CD1c-positive myeloid dendritic cell (primary cell): ENCODE data around the gene SLC43A2.

Source experiments
- DNase-seq: peaks from one replicate; pipeline ENCODE4 v3.0.0-alpha.2; 2016; ENCODE audit errors: extremely low spot score

The SLC43A2 gene

DNA sequence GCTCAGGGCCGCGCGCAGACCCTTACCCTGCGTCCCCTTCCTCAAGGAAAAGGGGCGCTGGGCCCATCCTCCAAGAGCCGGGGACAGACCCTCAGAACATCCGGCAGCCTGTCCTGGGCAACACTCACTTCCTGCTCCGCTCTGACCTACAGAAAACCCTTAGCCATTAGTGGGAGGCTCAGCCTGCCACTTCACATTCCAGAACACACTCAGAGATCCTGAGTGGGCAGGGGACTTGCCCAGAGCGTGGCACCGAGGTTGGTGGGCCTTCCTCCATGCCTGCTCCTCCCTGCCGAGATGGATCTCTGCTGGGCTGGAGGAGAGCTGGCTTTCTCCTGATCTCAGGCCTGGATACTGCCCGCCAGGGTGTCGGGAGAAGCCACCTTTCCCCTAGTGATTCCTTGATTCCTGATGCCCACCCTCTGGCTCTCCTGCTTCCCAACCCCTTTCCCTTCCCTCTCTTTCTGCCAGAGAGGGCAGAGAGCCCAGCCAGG, 15.4 kb upstream of the SLC43A2 start:
- peak; percentile 63 for DNase-seq

DNA sequence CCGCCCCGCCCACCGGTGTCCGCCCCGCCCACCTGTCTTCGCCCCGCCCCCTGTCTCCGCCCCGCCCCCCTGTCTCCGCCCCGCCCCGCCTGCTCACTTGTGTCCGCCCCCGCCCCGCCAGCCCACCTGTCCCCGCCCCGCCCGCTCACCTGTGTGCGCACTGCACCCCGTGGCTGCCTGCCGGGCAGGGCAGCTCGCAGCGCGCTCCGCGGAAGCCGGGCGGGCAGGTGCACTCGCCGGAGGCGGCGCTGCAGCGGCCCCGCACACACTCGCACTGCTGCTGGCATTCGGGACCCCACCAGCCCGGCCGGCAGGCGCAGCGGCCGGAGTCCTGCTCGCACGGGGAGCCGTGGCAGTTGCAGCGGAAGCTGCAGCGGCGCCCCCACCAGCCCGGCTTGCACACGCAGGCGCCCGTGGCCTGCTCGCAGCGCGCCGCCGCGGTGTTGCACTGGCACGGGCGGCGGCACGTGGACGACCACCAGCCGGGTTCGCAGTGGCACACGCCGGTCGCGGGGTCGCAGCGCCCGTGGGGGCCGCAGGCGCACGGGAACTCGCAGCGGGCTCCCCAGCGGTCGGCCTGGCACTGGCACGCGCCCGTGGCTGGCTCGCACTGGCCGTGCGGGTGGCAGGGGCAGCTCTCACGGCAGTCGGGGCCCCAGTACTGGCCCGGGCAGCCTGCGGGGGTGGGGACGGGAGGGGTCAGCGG, 14.8 kb upstream of the SLC43A2 start:
- peak; percentile 62 for DNase-seq

DNA sequence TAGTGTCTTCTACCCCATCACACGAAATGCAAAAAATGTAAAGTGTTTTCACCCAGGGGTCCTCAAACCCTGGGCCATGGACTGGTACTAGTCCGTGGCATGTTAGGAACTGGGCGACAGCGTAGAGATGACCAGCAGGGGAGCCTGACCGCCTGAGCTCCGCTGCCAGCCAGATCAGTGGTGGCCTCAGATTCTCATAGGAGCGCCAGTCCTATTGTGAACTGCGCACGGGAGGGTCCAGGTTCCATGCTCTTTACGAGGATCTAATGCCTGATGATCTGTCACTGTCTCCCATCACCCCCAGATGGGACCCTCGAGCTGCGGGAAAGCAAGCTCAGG, 12.4 kb upstream of the SLC43A2 start:
- no peak for DNase-seq

DNA sequence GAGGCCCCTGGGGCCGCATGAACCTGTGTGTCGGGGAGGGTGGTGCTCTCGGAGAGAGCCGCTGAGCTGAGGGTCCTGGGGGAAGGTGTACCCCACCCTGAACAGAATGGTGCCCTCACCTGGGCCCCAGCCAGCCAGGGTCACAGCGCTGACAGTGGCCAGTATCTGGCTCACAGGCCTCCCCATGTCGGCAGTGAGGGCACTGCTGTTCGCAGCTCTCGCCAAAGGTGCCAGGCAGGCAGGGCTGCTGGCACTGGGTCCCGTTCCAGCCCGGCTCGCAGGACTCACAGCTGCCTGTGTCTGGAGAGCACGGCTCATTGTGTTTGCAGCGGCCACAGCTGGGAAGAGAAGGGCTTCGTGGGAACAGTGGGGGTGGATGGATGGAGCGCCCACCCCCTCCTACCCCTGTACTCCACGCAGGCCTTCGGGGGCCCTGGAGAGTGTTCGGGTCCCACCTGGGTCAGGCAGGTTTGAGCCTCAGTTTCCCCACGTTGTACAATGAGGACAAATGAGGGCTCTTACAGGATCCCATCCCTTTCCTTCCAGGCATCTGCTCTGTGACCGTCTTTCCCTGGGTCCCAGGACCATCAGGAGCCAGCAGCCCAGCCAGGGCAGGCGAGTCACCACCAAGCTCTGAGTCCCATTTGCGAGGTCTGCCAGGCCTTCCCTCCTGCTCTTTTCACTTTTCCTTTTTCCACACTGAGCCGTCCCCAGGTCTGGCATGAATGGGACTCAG, 11.9 kb upstream of the SLC43A2 start:
- no peak for DNase-seq

DNA sequence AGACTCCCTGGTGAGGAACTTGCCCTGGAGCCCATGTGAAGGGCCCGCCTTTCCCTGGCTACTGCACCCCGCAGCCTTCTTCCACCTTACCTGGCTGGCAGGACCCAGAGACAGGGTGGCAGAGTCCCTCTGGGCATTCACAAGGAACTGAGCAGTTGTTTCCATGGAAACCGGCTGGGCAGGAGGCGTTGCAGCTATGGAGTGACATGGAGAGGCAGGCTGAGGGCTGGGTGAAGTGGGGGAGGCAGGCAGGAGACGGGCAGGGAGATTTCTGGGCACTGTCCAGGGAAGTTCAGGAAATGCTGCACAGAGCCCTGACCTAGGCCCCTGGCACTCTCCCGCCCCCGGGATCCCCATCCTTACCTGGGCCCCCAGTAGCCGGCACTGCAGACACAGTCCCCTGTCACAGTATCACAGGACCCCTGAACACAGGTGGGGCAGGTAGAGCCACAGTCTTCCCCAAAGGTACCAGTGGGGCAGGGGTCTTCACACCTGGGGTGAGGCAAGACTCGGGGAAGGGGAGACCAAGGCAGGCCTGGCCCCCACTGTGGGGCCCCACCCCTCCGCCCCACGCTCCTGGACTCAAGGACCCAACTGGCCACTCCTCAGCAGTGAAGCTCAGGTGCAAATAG, 11.0 kb upstream of the SLC43A2 start:
- peak; percentile 24 for DNase-seq

DNA sequence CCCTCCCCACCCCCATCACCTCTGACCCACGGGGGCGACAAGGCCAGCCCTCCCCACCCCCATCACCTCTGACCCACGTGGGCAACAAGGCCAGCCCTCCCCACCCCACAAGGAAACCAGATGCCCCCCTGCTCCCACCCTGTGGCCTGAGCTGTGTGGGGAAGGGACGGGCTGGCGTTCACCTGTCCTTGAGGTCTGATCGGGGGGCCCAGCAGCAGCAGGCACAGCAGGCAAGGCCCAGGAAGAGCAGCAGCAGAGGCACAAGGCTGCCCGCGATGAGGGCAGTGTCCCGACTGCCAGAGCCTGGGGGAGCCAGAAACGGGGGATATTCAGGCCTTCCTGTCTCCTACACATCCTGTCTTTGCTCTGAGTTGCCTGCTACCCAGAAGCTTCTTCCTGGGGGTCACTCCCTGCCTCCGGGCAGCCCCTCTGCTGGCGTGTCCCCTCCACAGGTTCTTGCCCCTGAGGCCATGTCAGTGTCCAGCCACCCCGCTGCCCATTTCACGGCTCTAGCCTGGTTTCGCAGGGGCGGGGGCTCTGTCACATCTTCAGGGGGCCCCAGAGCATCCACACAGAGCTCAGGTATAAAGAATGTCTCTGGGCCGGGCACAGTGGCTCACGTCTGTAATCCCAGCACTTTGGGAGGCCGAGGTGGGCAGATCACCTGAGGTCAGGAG, 10.1 kb upstream of the SLC43A2 start:
- DNase-seq, result no peak

DNA sequence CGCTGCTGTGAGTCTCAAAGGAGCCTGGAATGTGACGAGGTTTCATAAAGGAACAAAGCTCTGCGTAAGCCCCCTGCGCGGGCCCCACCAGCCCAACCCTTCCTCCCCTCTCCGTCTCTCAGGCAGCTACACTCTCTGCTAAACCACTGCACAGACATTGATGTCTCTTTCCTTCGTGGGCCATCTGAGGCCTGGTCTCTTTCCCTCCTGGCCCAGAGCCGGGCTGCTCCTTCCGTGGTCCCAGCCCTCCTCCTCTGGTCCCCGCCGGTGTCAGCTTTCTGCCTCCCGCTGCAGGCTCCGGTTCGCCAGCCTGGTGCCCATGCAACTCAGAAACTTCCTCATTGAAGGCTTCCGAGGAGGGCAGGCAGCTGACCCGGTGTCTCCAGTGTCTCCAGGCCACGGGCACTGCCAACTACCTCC, 9.5 kb upstream of the SLC43A2 start:
- no peak for DNase-seq

DNA sequence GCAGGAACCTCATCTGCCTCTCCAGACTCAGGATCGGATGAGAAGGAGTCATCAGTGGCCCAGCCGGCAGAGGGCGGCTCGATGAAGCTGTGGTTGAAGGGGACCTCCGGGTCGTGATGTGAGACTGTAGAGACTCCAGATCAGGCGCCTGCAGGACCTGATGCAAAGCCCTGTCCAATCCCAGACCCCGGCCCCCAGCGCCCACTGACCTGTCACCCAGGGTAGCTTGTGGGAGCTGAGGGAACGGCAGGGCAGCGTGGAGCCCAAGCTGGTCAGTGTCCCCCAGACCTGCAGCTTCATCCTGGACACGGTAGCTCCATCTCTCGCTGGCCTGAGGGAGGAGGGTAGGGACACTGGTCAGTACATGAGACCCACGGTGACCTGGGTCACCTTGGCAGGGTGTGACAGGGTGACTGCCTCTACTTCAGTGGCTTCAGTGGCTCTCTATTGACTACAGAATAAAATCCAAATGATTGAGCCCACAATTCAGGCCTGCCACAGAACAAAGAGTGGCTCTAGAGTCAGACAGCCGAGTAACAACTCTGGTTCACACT, 8.2 kb upstream of the SLC43A2 start:
- DNase-seq, result no peak

DNA sequence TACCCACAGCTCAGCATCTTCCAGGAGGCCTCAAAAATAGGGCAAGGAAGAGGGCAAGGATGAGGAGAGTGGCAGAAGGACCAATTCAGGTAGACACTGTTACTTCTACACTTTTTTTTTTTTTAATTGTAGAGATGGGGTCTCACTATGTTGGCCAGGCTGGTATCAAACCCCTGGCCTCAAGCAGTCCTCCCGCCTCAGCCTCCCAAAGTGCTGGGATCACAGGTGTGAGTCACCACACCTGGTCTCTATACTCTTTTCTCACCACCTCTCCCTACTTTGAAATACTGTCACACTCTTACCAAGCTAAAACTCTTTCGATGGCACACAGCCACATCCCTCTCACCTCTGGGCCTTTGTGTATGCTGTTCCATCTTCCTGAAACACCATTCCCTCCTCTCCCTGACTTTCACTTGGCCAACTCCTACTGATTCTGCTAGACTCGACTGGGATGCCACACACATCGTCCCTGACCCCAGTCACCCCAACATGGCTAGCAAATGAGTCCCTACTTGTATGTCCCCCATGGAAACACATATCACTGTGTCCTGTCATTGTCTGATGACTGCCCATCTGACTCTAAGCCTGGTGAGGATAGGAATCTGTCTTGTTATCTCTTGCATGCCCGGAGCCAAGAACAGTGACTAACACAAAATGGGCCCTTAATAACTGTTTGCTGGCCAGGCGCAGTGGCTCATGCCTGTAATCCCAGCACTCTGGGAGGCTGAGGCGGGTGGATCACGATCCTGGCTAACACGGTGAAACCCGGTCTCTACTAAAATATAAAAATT, 7.2 kb upstream of the SLC43A2 start:
- DNase-seq, result no peak

DNA sequence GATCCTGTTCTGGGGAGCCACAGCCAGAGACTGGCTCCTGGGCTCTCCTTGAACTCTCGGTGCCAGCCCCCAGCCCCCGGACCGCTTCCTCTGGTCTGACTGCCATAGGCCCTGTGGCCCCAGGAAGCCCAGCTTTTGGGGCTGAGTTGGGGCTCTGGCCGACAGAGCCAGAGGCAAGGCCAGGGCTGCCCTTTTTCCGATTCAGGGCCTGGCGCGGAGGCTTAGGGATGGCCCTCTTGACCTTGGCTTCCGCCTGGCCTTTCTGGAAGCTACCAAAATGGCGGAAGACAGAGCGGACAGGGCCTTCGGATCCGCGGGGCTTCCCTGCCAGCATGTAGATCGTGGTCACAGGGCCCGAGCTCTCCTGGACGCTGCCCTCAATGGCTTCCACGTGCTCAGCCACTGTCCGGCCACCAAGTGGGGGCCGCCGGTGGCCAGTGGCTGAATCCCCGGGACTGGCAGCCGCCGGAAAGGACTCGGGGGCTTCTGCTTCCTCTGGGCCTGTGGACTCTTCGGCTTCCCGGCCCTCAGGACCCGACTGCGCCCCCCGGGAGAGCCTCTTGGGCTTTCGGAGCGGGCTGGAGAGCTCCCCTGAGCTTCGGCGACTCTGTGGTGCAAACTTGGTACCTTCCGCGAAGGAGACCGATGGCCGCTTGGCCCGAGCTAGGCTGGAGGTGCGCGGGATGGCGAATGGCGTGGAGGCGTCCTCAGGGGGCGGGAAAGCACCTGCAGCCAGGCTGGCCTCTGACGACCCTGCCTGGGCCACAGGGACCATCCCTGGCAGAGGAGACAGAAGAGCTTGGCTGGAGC, 6.4 kb upstream of the SLC43A2 start:
- no peak for DNase-seq

DNA sequence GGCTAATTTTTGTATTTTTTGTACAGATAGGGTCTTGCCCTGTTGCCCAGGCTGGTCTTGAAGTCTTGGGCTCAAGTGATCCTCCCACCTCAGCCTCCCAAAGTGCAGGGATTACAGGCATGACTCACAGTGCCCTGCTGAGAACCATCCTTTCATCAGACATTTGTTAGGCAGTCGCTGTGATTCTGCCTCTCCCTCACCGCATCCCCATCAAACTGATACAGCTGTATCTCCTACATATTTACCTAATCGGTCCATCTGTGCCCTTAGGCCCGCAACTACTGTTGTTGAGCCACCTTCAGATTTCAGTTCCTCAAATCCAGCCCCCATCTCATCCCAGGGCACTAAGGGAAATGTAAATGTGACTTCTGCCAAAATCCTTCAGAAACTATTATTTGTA, 2.0 kb upstream of the SLC43A2 start:
- DNase-seq, result peak; percentile 51

DNA sequence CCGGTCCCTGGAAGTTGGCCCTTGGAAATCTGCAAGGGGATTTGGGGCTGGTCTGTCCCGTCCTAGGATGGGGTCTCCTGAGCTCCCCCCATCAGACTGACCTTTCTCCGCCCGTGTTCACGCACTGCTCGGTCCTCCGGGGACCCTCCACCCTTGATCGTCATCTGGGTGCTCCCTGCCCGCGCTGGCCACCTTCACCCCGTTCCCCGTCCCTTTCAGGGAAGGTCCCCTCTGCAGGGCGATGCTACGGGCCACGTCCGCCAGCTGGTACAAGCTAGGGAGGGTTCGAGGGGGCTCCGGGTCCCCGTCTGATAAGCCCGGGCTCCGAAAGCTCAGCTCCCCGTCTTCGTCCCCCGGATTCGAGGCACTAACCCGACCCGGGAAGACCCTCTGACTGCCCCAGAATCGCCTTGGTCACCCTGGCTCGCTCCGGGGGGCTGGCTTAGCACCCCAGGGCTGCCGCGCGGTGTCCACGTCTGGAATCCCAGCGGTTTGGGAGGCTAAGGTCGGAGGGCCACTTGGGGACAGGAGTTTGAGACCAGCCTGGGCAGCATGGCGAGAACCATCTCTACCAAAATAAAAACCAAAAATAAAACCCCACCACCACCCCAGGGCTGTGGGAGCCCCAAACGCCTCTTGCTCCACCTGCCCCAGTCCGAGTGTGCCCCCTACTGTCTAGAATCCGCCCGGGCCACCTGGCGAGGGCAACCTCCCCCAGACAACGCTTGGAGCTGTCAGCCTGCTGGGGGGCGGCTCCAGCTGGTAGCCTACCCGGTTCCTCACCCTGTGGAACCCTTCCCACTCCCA, 1.1 kb upstream of the SLC43A2 start:
- peak; percentile 58 for DNase-seq

DNA sequence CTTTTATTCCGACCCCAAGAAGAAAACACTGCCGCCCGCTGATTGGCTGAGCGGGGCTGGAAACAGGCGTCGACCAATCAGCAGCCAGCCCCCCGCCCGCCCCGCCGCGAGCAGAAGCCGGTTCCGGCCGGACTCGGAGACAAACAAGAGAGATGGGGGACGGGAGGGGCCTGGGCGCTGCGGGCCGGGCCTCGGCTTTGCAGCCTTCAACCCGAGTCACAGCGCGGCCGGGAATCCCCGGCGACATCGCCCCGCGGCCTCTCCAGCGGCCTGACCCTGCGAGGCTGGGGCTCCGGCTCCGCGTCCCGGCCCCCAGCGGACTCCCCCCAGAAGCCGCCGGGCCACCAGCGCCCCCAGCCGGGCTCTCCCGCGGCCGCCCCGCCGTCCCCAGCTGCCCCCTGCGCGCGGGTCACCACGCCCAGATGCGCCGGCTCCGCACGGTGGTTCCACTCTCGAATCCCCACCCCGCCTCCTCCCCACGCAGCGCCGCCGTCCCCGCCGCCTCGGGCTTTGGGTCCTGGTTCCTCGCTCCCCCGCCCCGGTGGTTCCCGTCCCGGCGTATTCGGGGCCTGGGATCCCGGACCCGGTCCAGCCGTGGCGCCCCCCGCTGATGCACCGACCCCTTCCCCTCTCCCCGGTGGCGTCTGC, 346 bp upstream of the SLC43A2 start:
- DNase-seq, result peak; percentile 91

DNA sequence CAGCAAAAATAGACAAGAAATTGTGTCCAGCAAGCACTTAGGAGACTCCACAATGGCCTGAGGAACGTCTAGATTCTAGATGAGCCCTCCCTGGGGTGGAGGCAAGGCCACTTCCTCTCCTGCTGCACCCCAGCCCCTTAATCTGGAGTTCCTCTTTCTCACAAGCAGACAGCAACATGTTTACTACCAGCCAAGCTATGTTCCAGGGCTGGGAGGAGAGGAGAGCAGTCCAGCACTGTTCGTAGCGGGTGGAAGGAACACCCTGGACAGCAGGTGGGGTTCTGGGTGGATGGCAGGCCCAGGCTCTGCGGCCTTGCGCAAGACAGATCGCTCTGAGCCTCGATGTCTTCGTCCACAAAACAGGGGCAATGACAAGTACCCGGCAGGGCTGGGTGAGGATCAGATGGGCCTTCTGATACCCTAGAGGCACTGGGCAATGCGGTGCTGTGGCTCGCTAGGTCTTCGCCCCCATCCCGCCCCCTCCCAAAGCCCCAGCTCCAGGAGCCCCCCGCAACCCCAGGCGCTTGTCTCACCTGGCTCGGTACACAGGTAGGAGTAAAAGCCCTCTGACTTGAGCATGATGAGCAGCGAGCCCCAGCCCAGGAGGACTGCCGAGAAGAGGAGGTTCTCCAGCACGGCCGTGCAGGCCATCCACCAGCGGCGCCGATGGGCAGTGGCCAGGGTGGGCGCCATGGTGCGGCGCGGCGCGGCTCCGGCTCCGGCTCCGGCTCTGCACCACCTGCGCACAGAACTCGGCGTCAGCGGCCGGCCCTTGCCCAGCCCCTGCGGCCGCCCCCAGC, 1.3 kb downstream of the SLC43A2 start:
- DNase-seq, result peak; percentile 85

DNA sequence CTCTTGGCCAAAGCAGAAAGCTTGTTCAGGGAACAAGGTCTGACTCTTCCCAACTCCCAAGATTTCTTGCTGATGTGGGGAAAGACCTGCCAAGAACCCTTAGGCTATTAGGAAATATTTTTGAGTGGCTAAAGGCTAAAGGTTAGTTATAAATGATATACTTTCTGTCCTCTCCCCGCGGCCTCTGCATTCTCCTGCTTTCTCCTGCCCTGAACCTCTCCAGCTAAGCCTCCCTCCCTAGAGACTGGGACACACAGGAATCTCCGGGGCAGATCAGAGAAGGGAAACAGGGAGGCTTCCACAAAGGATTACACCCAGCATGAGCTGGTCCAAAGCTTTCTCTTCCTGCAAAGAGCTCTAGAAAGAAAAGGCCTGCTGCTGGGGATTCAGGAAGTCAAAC, 2.3 kb downstream of the SLC43A2 start:
- no peak for DNase-seq

DNA sequence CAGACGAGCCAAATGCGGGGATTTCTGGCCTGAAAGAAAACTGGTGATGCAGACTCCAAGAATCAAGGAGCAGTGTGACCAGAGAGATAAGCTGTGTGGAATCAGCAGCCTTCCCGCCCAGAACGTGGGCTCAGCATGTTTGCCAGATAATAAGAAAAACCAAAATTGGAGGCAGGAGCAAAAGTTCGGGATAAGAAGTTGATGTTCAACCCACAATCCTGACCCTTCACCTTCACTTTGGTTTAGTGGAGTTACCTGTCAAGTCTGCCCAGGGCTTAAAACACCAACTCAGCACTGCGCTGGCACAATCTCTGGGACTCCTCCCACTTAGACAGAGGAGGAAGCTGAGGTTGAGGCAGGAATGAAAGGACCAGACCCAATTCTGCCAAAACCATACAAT, 3.1 kb downstream of the SLC43A2 start:
- peak; percentile 28 for DNase-seq

DNA sequence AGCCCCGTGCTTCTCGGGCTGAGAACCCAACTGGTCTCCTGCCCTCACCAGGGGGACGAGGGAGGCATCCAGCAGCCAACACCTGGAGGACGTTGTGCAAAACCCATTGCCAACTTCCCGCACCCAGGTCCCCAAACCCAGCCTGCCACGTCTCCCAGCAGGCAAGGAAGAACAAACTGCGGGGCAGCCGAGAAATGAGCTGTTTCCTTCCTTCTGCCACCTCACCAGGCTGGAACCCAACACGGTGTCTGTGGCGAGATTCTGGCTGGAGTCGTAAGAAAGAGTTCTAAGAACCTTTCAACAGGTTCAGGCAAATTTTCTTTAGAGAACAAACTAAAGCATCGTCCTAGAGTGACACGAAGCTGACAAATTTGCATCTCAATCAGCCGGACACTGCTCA, 3.6 kb downstream of the SLC43A2 start:
- DNase-seq, result no peak

DNA sequence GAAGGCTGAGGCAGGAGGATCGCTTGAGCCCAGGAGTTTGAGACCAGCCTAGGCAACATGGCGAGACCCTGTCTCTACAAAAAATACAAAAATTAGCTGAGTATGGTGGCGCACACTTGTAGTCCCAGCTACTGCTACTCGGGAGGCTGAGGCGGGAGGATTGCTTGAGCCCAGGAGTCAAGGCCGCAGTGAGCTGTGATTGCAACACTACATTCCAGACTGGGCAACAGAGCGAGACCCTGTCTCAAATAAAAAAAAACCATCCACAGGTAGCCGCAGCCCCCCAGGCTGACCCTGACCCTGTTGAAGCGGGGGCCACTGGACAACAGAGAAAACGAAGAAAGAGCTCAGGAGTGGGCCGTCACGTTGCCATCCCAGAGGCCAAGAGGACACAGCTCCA, 4.0 kb downstream of the SLC43A2 start:
- DNase-seq, result no peak
